RPMI7951 (cell line): ENCODE results near the gene CST9L. TPM values are rescaled to one million over a fixed set of nuclear protein-coding genes. Genes with fewer than 3 reads are reported as not detected.

Source experiments
- total RNA-seq: library from RNA; depleted of rRNA; stranded (reverse); fragments of >200 nt; shearing (Covaris generic); gene quantifications from 2 replicates; pipeline ENCODE4 v1.2.3, GENCODE V29; 2014; rRNA removed

CST9L gene
- total RNA-seq, 1 experiment from 2014 or later = not detected

Other genes starting within 250 kb of the CST9L start
- 74.9 and 96.8 TPM in 2 replicates for gene NXT1, start 217.7 kb downstream of the CST9L start, total RNA-seq
- 16.2 and 22.2 TPM in 2 replicates for gene GZF1, start 206.3 kb downstream of the CST9L start, total RNA-seq
- gene NAPB, start 147.0 kb downstream of the CST9L start, total RNA-seq = 7.6 and 8.7 TPM in 2 replicates
- gene CSTL1, start 128.8 kb downstream of the CST9L start, total RNA-seq = not detected in 2 replicates
- gene CST11, start 115.6 kb downstream of the CST9L start, total RNA-seq = not detected in 2 replicates
- not detected in 2 replicates for gene CST8, start 77.4 kb downstream of the CST9L start, total RNA-seq
- not detected in 2 replicates for gene CST9, start 37.4 kb upstream of the CST9L start, total RNA-seq
- gene CST3, start 69.5 kb upstream of the CST9L start, total RNA-seq = 515 and 755 TPM in 2 replicates
- not detected in 2 replicates for gene CST4, start 120.6 kb upstream of the CST9L start, total RNA-seq
- 0.68 and 0.84 TPM in 2 replicates for gene CST1, start 182.5 kb upstream of the CST9L start, total RNA-seq